Activated naive CD8-positive, alpha-beta T cell treated with anti-CD3 and anti-CD28 coated beads for 36 hours (primary cell): ENCODE data around the gene TCF3. TPM values are rescaled to one million over a fixed set of nuclear protein-coding genes. Genes with fewer than 3 reads are reported as not detected.

Source experiments
- DNase-seq: peaks from one replicate; pipeline ENCODE4 v3.0.0; 2021
- H3K27ac Mint-ChIP-seq: one replicate; pipeline ENCODE4 v1.8.0; 2022; ENCODE audit warnings: mild to moderate bottlenecking, moderate library complexity, mixed read lengths
- H3K27me3 Mint-ChIP-seq: one replicate; pipeline ENCODE4 v1.8.0; 2022; ENCODE audit warnings: mild to moderate bottlenecking, mixed read lengths
- H3K36me3 Mint-ChIP-seq: one replicate; pipeline ENCODE4 v1.8.0; 2021; ENCODE audit warnings: mild to moderate bottlenecking, mixed read lengths
- H3K4me1 Mint-ChIP-seq: one replicate; pipeline ENCODE4 v1.8.0; 2021; ENCODE audit warnings: mixed read lengths
- H3K4me3 Mint-ChIP-seq: one replicate; pipeline ENCODE4 v1.8.0; 2022; ENCODE audit warnings: mild to moderate bottlenecking, moderate library complexity, mixed read lengths
- H3K9me3 Mint-ChIP-seq: one replicate; pipeline ENCODE4 v1.8.0; 2022; ENCODE audit warnings: mixed read lengths
- total RNA-seq, 2 experiments: library from RNA; stranded (reverse); gene quantifications; one replicate each; pipeline ENCODE4 v1.2.3, GENCODE V29; 2021

TCF3 gene
- total RNA-seq, 2 experiments from 2014 or later, result 106 TPM

DNA sequence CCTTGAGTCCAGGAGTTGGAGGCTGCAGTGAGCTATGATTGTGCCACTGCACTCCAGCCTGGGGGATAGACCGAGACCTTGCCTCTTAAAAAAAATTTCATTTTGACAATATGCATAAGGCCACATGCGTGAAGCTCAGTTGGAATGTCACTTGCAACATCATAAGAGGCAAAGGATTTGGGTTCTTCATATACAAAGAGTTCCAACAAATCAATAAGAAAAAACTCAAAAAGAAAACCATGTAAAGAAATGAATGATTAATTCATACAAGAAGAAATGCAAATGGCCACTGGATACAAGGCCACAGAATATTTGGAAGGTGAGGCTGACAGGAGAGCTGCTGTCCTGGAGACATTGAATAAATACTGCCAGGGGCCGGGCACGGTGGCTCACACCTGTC, 9.6 kb upstream of the TCF3 start:
- no peak overlapping the region for H3K4me3 Mint-ChIP-seq
- no peaks in the 10 kb centered on the region for H3K36me3 Mint-ChIP-seq
- peaks cover 11% of the 10 kb centered on the region for H3K4me1 Mint-ChIP-seq
- peaks cover 9% of the 10 kb centered on the region for H3K27me3 Mint-ChIP-seq
- no peaks in the 10 kb centered on the region for H3K9me3 Mint-ChIP-seq
- DNase-seq, result no peak
- no peak overlapping the region for H3K27ac Mint-ChIP-seq

DNA sequence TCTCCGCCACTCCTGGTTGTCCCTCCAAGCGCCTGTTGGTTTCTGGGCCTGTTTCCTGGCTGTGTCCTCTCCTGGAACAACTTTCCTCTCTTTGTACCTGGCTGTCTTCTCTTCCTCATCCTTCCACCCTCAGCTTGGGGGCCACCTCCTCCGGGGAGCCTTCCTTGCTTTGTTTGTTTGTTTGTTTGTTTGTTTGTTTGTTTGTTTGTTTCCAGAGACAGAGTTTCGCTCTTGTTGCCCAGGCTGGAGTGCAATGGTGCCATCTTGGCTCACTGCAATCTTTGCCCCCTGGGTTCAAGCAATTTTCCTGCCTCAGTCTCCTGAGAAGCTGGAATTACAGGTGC, 6.6 kb upstream of the TCF3 start:
- Mint-ChIP-seq H3K4me3 (no peak overlapping the region), H3K27ac (no peak overlapping the region)

DNA sequence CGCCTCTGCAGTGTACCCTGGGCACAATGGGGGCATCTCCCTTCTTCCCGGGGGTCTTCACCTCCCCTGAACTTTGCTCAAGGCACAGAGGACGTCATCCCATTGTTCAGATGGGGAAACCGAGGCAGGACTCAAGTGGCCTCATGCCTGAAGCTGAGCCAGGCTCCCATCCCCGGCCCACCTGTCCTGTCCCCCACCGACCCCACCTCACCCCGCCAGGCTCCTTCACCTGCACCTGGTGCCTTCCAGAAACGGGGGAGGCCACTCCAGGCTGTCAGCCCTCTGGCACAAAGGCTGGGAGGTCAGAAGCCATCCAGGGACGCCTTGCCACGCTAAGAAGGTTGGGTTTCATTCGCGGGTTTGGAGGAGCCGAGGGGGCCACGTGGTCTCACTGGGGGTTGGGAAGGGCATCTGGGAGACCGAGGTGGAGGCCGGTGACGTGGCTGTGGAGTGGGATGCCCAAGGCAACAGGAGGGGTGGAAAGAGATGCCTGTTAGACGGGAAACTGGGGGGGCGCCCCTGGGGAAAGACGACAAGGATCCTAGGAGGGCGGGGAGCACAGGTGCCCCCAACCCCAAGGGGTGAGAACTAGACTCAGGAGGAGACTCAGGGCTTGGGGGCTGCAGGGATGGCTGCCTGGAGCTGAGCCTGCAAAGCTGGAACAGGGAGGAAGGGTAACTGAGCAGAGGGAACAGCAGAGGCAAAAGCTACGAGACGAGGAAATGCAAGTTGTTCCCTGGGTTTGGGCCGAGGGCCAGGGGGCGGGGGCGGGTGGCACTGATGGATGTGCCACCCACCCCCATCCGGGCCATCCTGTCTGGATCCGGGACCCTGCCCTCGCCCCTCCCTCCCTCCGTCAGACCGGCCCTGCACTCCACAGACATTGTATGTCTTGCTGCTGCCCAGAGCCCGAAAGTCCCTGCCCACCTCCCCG, 6.0 kb upstream of the TCF3 start:
- Mint-ChIP-seq H3K27me3 (no peaks in the 10 kb centered on the region), H3K4me3 (no peak overlapping the region), H3K27ac (no peak overlapping the region), H3K9me3 (no peaks in the 10 kb centered on the region), H3K36me3 (no peaks in the 10 kb centered on the region), H3K4me1 (peaks cover 8% of the 10 kb centered on the region)
- DNase-seq, result no peak

More for the DNA sequence above, 6.6 kb upstream of the TCF3 start:
- Mint-ChIP-seq H3K4me1 (peaks cover 11% of the 10 kb centered on the region), H3K27me3 (no peaks in the 10 kb centered on the region), H3K36me3 (no peaks in the 10 kb centered on the region), H3K9me3 (no peaks in the 10 kb centered on the region)
- no peak for DNase-seq

DNA sequence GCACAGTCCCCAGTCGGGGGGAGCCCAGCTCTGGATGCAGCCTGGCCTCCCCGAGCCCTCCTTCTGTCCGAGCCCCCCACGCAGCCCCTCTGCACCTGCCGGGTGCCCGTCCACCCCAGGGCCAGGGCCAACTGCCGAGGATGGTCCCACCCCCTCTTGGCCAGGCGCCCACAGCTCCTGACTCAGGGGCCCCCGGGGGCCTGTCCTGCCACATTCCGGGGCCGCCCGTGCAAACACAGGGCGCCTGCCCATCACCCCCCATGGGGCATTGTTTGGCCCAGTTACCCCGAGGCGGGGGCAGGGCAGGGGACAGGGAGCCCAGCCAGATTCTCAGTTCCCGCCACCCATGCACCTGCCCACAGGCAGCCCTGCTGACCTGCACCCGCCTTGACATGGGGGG, 5.3 kb upstream of the TCF3 start:
- peaks cover 8% of the 10 kb centered on the region for H3K4me1 Mint-ChIP-seq
- H3K27me3 Mint-ChIP-seq, result no peaks in the 10 kb centered on the region
- DNase-seq, result no peak
- H3K27ac Mint-ChIP-seq, result no peak overlapping the region
- H3K4me3 Mint-ChIP-seq, result no peak overlapping the region
- H3K9me3 Mint-ChIP-seq, result no peaks in the 10 kb centered on the region
- H3K36me3 Mint-ChIP-seq, result no peaks in the 10 kb centered on the region

DNA sequence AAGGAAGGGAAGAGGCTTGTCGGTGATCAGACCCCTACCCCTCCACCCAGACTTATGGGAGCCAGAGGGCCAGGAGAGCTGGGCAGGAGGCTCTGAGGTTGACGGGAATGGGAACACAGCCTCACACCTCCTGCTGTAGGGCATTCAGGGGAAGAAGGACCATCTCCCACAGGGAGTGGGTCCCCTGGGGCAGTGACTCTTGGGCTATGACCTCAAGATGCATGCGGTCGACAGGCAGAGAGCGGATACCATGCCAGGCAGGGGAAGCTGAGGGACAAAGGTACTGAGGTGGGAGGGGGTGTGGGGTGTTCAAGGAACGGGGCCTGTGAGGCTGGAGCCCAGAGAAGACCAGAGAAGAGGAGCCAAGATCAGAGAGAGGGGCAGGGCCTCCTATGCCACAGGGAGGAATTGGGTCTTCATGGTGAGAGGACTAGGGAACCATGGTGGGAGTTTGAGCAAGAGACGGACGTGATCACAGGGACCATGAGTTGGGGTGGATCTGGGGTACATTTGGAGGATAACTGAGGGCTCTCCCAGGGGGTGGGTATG, 4.6 kb upstream of the TCF3 start:
- Mint-ChIP-seq H3K27ac (no peak overlapping the region), H3K4me1 (peaks cover 8% of the 10 kb centered on the region), H3K36me3 (no peaks in the 10 kb centered on the region), H3K9me3 (no peaks in the 10 kb centered on the region), H3K27me3 (no peaks in the 10 kb centered on the region), H3K4me3 (no peak overlapping the region)
- no peak for DNase-seq

DNA sequence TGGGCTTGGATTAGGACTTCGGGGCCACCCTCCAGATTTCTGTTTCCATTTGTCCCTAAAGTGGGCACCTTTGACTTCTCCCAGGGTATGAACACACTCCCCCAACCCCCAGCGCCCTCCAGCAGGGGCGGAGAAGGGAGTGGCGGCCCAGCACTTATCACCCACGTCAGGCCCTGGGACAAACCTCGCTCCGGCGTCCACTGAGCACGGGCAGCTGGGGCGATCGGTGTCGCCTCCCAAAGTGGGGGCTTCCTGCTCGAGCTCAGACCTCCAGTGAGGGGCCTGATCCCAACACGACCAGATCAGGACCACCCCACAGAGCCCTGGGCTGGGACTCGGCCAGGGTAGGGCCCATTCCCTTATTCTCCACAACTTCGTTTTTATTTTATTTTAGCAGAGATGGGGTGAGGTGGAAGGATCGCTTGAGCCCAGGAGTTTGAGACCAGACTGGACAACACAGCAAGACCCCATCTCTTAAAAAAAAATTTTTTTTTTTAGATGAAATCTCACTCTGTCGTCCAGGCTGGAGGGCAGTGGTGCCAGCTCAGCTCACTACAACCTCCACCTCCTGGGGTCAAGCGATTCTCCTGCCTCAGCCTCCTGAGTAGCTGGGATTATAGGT, 3.7 kb upstream of the TCF3 start:
- Mint-ChIP-seq H3K4me3 (no peak overlapping the region), H3K27ac (no peak overlapping the region), H3K27me3 (no peaks in the 10 kb centered on the region), H3K36me3 (no peaks in the 10 kb centered on the region), H3K9me3 (no peaks in the 10 kb centered on the region), H3K4me1 (peaks cover 10% of the 10 kb centered on the region)
- DNase-seq, result no peak

DNA sequence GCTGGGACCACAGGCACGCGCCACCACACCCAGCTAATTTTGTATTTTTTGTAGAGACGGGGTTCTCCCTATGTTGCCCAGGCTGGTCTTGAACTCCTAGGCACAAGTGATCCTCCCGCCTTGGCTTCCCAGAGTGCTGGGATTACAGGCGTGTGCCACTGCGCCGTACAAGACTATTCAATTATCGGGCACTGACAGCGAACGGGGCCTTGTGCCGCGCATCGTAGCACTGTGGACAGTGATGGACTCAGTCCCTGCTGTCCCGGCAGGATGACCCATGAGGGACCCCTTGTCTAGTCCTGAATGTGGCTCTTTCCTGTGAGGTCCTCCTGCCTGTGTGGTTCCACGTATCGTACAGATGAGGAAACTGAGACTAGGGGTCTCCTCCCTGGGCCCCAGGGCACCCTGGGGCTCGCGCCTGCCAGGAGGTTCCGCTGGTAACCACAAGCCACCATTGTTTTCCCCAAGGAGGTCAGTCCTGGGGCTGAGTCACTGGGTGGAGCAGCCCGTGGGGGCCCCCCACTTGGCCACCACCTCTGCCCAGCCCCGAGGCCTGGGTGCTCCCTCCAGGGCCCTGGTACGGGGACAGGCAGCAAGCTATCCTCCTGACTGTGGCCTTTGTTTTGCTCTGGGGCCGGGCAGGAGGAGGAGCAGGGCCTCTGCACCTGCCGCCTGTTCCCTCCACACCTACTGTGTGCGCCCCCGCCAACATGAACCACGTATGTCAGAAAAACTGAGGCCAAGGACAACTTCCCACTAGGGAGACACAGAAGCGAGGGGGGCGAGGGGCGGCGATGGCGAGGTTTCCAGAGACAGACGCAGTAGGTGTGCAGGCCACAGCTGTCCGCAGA, 2.9 kb upstream of the TCF3 start:
- no peak for DNase-seq
- Mint-ChIP-seq H3K36me3 (peaks cover 2% of the 10 kb centered on the region), H3K4me3 (no peak overlapping the region), H3K9me3 (no peaks in the 10 kb centered on the region), H3K27me3 (no peaks in the 10 kb centered on the region), H3K4me1 (peaks cover 11% of the 10 kb centered on the region), H3K27ac (no peak overlapping the region)

DNA sequence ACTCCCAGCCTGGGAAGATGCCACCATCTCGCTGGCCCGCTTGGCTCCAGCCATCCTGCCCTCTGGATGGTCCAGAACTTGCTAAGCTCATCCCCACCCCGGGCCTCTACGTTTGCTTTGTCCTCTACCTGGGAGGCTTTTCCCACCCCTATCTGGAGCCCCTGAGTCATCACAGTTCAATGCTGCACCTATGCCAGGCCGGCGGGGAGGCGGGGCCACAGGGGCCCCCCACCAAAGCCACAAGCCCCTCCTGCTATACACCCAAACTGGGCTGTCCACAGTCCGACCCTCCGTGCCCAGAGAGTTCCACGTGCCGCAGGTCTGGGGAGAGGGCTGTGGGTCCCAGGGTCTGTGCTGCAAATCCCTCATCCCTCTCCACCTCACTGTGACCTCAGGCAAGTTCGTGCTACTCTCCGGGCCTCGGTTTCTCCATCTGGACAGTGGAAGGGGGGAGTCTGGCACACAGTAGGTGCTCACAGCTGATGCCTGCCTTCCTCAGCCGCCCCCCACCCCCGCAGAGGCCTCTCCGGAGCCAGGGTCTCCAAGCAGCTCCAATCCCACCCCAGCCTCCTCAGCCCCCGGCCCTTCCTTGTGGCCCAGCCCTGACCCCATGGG, 1.9 kb upstream of the TCF3 start:
- H3K27me3 Mint-ChIP-seq, result no peaks in the 10 kb centered on the region
- H3K27ac Mint-ChIP-seq, result peak overlapping the region; percentile 11
- peaks cover 5% of the 10 kb centered on the region for H3K36me3 Mint-ChIP-seq
- no peaks in the 10 kb centered on the region for H3K9me3 Mint-ChIP-seq
- peaks cover 18% of the 10 kb centered on the region for H3K4me1 Mint-ChIP-seq
- no peak for DNase-seq
- H3K4me3 Mint-ChIP-seq, result peak overlapping the region; percentile 39

DNA sequence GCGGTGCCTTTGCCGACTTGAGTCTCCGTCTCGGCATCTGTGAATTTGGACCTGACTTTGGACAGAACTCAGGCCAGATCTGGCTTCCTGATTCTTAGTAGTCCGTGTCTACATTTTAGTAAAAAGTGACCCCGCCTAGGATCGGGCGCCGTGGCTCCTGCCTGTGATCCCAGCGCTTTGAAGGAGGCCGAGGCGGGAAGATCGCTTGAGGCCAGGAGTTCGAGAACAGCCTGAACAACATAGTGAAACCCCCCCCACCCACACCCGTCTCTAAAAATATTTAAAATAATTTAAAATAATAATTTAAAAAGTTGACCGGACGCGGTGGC, 849 bp upstream of the TCF3 start:
- H3K4me3 Mint-ChIP-seq, result peak overlapping the region; percentile 80
- no peaks in the 10 kb centered on the region for H3K27me3 Mint-ChIP-seq
- peaks cover 8% of the 10 kb centered on the region for H3K36me3 Mint-ChIP-seq
- peak overlapping the region; percentile 85 for H3K27ac Mint-ChIP-seq
- H3K9me3 Mint-ChIP-seq, result no peaks in the 10 kb centered on the region
- H3K4me1 Mint-ChIP-seq, result peaks cover 23% of the 10 kb centered on the region
- peak; percentile 19 for DNase-seq

DNA sequence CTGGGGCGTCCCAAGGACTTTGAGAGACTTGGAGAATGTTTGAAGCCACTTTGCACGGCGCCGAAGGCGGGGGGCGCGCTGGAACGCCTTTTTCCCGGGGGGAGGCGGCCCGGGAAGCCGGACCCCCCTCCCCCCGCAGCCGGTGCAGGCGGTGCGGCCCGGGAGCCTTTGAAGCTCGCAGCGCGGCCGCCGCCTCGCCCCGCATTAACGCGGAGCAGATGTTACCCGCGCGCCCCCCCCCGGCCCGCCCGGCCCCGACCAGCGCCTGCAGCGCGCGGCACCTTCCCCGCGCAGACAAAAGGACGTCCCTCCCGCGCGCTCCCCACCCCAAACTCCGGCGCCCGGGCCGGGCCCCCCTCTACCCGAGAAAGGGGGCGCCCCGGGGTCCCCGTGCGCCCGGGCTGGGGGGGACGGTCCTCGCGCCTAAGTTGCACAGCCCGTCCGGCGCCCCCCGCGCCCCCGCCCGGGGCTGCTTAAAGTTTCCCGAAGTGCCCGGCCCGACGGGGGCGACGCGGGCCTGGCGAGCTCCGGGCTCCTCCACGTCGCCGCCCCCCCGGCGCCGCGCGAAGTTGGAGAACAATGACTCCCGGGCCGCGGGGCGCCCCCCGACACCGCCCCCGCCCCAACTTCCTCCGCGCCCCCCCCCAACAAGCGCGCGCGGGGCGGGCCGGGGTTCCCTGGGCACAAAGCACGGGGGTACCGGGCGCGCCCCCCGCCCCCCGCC, 685 bp downstream of the TCF3 start:
- Mint-ChIP-seq H3K4me1 (peaks cover 23% of the 10 kb centered on the region), H3K27me3 (no peaks in the 10 kb centered on the region), H3K4me3 (peak overlapping the region; percentile 88), H3K9me3 (no peaks in the 10 kb centered on the region), H3K27ac (peak overlapping the region; percentile 95), H3K36me3 (peaks cover 8% of the 10 kb centered on the region)
- peak; percentile 59 for DNase-seq

DNA sequence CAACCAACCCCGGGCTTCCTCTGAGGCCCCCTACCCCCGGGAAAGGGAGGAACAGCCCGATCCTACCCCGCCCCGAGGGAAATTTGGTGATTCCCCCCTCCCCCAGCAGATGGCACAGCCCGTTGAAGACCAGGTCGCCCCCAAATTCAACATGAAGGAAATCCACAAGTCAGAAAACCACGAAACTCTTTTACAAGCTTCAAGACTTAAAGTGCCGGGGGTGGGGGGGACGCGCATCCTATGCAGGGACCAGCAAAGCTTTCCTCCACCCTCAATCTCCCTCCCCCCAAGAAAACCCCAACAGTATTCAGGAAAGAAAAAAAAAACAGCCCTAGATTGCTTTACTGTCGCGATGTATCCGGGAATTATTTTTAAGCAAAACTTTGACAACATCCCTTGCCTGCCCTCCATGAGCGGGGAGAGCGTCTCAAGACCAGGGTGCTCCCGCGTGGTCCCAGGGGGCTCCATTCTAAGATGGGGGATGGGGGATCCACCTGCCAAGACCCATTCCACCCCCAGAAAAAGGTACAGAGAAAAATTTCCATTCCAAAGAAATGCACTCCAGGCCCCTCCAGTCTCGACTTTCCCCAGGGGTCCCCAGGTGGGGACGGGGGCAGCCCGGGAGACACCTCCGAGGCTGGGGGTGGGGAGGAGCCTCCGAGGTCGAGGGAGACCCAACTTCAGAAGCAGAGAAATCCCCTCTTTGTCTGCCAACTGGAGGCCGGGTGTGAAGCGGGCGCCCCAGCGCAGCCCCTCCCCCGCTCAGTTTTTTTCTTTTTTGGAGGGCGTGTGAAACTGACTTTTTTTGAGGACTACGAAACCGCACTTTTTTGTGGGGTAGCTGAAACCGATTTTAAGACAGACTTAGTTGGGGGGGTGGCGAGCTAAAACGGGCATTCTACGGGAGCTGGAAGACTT, 1.5 kb downstream of the TCF3 start:
- no peaks in the 10 kb centered on the region for H3K9me3 Mint-ChIP-seq

DNA sequence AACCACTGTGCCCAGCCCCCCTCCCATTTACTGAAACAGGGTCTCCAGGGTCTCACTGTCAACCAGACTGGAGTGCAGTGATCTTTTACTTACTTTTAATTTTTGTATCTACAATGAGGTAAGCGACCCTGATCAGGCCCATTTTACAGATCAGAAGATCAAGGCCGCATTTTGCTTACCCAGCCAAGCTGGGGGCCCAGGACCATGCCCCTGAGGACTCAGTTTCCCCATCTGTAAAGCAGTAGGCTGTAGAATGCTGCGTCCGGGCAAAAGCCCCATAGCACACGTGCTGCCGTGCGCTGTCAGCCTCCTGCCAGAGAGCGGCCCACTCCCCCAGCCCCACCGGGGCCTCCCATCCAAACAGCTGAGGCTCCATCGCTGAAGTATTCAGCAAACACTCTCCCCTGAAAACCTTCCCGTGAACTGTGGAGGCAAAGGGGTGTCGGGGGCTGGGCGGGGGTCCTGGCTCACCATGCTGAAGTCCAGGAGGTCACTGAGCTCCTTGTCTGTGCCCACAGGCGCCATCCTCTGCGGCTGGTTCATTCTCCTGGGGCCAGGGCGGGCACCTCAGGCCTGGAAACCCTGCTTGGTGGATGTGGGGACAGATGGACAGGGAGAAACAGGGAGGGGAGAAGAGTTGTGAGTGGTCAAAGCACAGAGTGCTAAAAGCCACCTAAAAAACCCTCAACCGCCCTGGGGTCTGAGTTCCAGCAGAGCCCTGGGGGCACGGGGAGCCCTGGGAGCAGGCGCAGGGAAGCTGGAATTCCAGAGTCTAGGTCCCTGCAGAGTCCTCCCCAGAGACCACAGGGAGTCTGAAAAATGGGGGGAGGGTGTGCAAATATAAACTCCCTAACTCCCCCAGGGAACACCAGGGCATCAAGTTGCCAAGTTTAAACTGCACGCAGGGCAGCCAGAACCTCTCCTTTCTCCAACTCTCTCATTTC, 2.4 kb downstream of the TCF3 start:
- Mint-ChIP-seq H3K27ac (peak overlapping the region; percentile 95), H3K4me3 (peak overlapping the region; percentile 88), H3K9me3 (no peaks in the 10 kb centered on the region), H3K27me3 (no peaks in the 10 kb centered on the region), H3K4me1 (peaks cover 23% of the 10 kb centered on the region), H3K36me3 (peaks cover 8% of the 10 kb centered on the region)
- no peak for DNase-seq

More for the DNA sequence above, 1.5 kb downstream of the TCF3 start:
- Mint-ChIP-seq H3K36me3 (peaks cover 8% of the 10 kb centered on the region), H3K27me3 (no peaks in the 10 kb centered on the region), H3K4me1 (peaks cover 23% of the 10 kb centered on the region), H3K4me3 (peak overlapping the region; percentile 88), H3K27ac (peak overlapping the region; percentile 95)
- peak; percentile 82 for DNase-seq
